Esophagus (tissue), 2 donors: ENCODE measurements around the gene PRCD. TPM values are rescaled to one million over a fixed set of nuclear protein-coding genes. Genes with fewer than 3 reads are reported as not detected.

ENCODE experiments used
- H3K27ac ChIP-seq, 2 donors: one replicate each; pipeline ENCODE4 v1.5.1; 2013; ENCODE audit warnings: low read depth in 2 of 2, mild to moderate bottlenecking in 2 of 2, inconsistent platforms in 1 of 2, low read length in 1 of 2, moderate library complexity in 1 of 2
- H3K27me3 ChIP-seq, 2 donors: one replicate each; pipeline ENCODE4 v1.6.1; 2013; ENCODE audit warnings: low read length in 2 of 2, control low read depth in 1 of 2, mild to moderate bottlenecking in 1 of 2; ENCODE audit not compliant: insufficient read depth in 2 of 2, control insufficient read depth in 1 of 2
- H3K36me3 ChIP-seq, 2 donors: one replicate each; pipeline ENCODE4 v1.6.1; 2013; ENCODE audit warnings: low read length in 1 of 2; ENCODE audit not compliant: control insufficient read depth in 2 of 2, insufficient read depth in 2 of 2
- H3K4me1 ChIP-seq, 2 donors: one replicate each; pipeline ENCODE4 v1.6.1; 2013; ENCODE audit warnings: low read length in 1 of 2; ENCODE audit not compliant: control insufficient read depth in 2 of 2, insufficient read depth in 2 of 2
- H3K4me3 ChIP-seq, 2 donors: one replicate each; pipeline ENCODE4 v1.5.1; 2013; ENCODE audit warnings: low read length in 2 of 2, mild to moderate bottlenecking in 2 of 2, low read depth in 1 of 2, moderate library complexity in 1 of 2
- H3K9me3 ChIP-seq, 2 donors: one replicate each; pipeline ENCODE4 v1.6.1; 2013; ENCODE audit warnings: mild to moderate bottlenecking in 2 of 2, low read depth in 1 of 2, low read length in 1 of 2, moderate library complexity in 1 of 2; ENCODE audit not compliant: control insufficient read depth in 2 of 2, insufficient read depth in 1 of 2
- WGBS, 2 donors: extraction: QIAGEN DNeasy Blood & Tissue Kit; methylation state at CpG; one replicate each; pipeline ENCODE4 v1.1.7; 2013; 5-methylcytosine and 5-hydroxymethylcytosine counted together
- polyA plus RNA-seq, 2 donors: library from polyadenylated mRNA; stranded (reverse); fragments of 200-250 nt; gene quantifications; one replicate each; pipeline ENCODE4 v1.2.3, GENCODE V29; 2013
- donor health status: healthy with polysubstance abuse.
- donor health status: Bipolar disorder and iron deficiency.

Gene PRCD
- polyA plus RNA-seq, 2 donors = 1.2 to 3.0 TPM

- Histone ChIP-seq H3K27ac (peak overlapping the region in 1 of 2 donors; percentile 51), H3K9me3 (no peaks in the 10 kb centered on the region), H3K4me3 (no peak overlapping the region), H3K27me3 (no peaks in the 10 kb centered on the region), H3K36me3 (no peaks in the 10 kb centered on the region), H3K4me1 (peaks cover 13 to 16% of the 10 kb centered on the region in 2 donors)
- 62 to 73% methylated on average over 23 to 24 of the region's 24 CpGs for WGBS, 2 donors
Observed at GRCh38 chr17:76544546-76545365, 4.9 kb downstream of the PRCD start.

GRCh38 chr17:76545918-76546555 lies 6.2 kb downstream of the PRCD start:
- no peak overlapping the region for H3K27ac ChIP-seq
- no peak overlapping the region for H3K4me3 ChIP-seq
- no peaks in the 10 kb centered on the region for H3K27me3 ChIP-seq
- WGBS, 2 donors = 61 to 79% methylated on average over 13 of the region's 13 CpGs
- H3K36me3 ChIP-seq = no peaks in the 10 kb centered on the region
- H3K4me1 ChIP-seq = peaks cover 8 to 14% of the 10 kb centered on the region in 2 donors
- H3K9me3 ChIP-seq = no peaks in the 10 kb centered on the region

DNA sequence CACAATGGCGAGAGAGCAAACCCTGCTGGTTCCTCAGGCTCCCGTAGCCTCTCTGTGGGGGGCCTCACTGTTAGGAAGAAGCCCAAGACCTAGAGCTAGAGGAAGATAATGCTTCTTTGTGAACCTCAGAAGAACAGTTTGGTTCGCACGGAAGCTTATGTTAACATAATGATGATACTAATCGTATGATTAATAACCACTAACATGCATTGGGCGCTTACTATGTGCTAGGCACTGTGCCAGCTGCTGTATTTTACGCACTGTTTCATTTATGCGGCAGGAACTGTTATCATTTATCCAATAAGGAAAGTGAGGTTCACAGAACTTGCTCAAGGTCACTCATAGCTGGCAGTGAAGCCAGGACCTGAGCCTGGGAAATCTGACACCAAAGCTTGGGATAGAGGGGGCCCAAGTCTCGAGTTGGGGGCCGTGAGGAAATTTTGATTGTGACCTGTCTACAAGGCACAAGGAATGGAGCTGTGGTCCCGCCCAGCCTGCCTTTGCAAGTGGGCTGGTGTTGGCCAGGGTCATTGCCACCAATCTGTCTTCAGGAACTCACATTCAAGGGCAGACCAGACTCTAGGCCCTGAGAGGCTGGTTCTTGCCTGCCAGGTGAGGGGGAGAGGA lies 6.8 kb downstream of the PRCD start:
- Histone ChIP-seq H3K4me3 (no peak overlapping the region), H3K27me3 (no peaks in the 10 kb centered on the region), H3K4me1 (peaks cover 8 to 14% of the 10 kb centered on the region in 2 donors), H3K27ac (no peak overlapping the region), H3K9me3 (no peaks in the 10 kb centered on the region), H3K36me3 (no peaks in the 10 kb centered on the region)
- WGBS, 2 donors = 45% methylated on average over 11 of the region's 11 CpGs

DNA sequence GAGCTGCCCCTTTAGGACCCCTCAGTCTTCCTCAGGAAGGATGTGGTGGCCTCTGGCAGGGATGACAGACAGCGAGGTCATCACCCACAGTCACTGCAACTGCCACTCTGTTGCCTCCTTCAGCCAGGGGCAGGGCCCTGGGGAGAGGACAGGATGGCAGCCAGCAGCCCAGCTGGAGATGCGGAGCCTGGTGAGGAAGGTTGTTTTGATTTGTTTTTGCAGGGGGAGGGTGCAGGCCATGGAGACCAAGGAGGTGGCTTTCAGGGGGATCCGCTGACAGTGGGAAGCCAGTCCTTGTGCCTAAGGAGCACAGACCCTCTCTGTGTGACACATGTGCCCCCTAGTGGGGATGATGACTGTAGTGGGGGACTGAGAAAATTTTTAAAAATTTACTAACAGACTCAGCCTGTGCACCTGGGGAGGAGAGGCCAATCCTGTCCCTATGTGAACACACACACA lies 7.4 kb downstream of the PRCD start:
- H3K27ac ChIP-seq = no peak overlapping the region
- H3K27me3 ChIP-seq = no peaks in the 10 kb centered on the region
- H3K9me3 ChIP-seq = no peaks in the 10 kb centered on the region
- no peaks in the 10 kb centered on the region for H3K36me3 ChIP-seq
- 43 to 47% methylated on average over 3 of the region's 3 CpGs for WGBS, 2 donors
- peaks cover 8 to 14% of the 10 kb centered on the region in 2 donors for H3K4me1 ChIP-seq
- no peak overlapping the region for H3K4me3 ChIP-seq

GRCh38 chr17:76547642-76548202 lies 7.9 kb downstream of the PRCD start:
- H3K9me3 ChIP-seq = no peaks in the 10 kb centered on the region
- no peak overlapping the region for H3K27ac ChIP-seq
- no peak overlapping the region for H3K4me3 ChIP-seq
- 75 to 94% methylated on average over 2 of the region's 2 CpGs for WGBS, 2 donors
- H3K36me3 ChIP-seq = no peaks in the 10 kb centered on the region
- no peaks in the 10 kb centered on the region for H3K27me3 ChIP-seq
- H3K4me1 ChIP-seq = peaks cover 8 to 14% of the 10 kb centered on the region in 2 donors

- H3K9me3 ChIP-seq = no peaks in the 10 kb centered on the region
- H3K4me3 ChIP-seq = no peak overlapping the region
- WGBS, 2 donors = 58 to 60% methylated on average over 9 of the region's 9 CpGs
- H3K27ac ChIP-seq = no peak overlapping the region
- no peaks in the 10 kb centered on the region for H3K36me3 ChIP-seq
- H3K4me1 ChIP-seq = peaks cover 8 to 14% of the 10 kb centered on the region in 2 donors
- H3K27me3 ChIP-seq = no peaks in the 10 kb centered on the region
Observed at GRCh38 chr17:76548378-76549214, 8.8 kb downstream of the PRCD start.

- H3K4me3 ChIP-seq = no peak overlapping the region
- H3K4me1 ChIP-seq = peaks cover 6 to 14% of the 10 kb centered on the region in 2 donors
- no peaks in the 10 kb centered on the region for H3K27me3 ChIP-seq
- H3K36me3 ChIP-seq = no peaks in the 10 kb centered on the region
- WGBS, 2 donors = 82 to 86% methylated on average over 9 of the region's 9 CpGs
- no peak overlapping the region for H3K27ac ChIP-seq
- no peaks in the 10 kb centered on the region for H3K9me3 ChIP-seq
Observed at GRCh38 chr17:76549215-76549518, 9.3 kb downstream of the PRCD start.

DNA sequence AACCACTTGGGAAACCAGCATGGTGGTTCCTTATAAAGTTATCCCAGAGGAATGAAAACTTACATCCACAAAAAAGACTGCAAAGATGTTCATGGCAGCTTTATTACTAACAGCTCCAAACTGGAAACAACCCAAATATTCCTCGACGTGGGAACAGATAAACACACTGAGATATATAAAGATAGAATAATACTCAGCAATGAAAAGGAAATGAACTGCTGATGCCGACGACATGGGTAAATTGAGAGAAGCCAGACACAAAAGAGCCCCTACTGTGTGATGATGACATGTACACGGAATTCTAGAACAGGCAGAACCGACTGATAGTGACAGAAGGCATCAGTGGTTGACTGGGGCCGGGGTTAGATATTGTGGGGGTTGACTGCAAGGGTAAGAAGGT lies 9.7 kb downstream of the PRCD start:
- H3K4me1 ChIP-seq = peaks cover 4 to 14% of the 10 kb centered on the region in 2 donors
- H3K27me3 ChIP-seq = no peaks in the 10 kb centered on the region
- H3K9me3 ChIP-seq = no peaks in the 10 kb centered on the region
- no peak overlapping the region for H3K4me3 ChIP-seq
- no peaks in the 10 kb centered on the region for H3K36me3 ChIP-seq
- 82 to 87% methylated on average over 7 of the region's 7 CpGs for WGBS, 2 donors
- H3K27ac ChIP-seq = no peak overlapping the region
